SK-N-MC (cell line): ENCODE measurements around the gene SERPINE1.

Experiments
- EZH2 ChIP-seq: fragments of 200-600 bp; sonication (generic); IDR thresholded peaks from one replicate; pipeline ENCODE4 v1.6.1; 2017; ENCODE audit warnings: antibody characterized with exemption
- POLR2AphosphoS5 ChIP-seq: IDR thresholded peaks from 2 replicates; pipeline ENCODE4 v1.6.1; 2012; ENCODE audit warnings: mild to moderate bottlenecking, low read depth, low read length, borderline replicate concordance

GRCh38 chr7:101099969-101100781 is 26.7 kb upstream of the SERPINE1 start:
- TF ChIP-seq EZH2 (no peak), POLR2AphosphoS5 (no peak)
